ENCODE results near the gene GAGE13.
"Not testable (repeated sequence)": the region's sequence is repeated elsewhere in the genome, so short reads cannot be mapped to it uniquely, and the experiment has no call there.

Gene GAGE13

GRCh38 chrX:49341449-49341848 is 10.1 kb downstream of the GAGE13 start:
- not testable (repeated sequence) for DNase-seq

- DNase-seq = not testable (repeated sequence)
Measured at GRCh38 chrX:49344496-49345175, 13.3 kb downstream of the GAGE13 start.

- DNase-seq = not testable (repeated sequence)
Measured at GRCh38 chrX:49345402-49345801, 14.0 kb downstream of the GAGE13 start.

GRCh38 chrX:49346150-49346549 is 14.8 kb downstream of the GAGE13 start:
- DNase-seq = not testable (repeated sequence)

Data from hematopoietic multipotent progenitor cell treated with erythropoietin and hydrocortisone succinate and interleukin-3 and kit ligand, for 4 days (in vitro differentiated cells).